Activated CD4-positive, alpha-beta T cell treated with anti-CD3 and anti-CD28 coated beads, Interleukin-2, amount 50 U/mL, for 16 hours (primary cell): ENCODE measurements around the gene FCHSD2.
A peak's percentile ranks its signal among the peaks of the same experiment; 100 is the strongest.

Source experiments
- DNase-seq: peaks from one replicate; pipeline ENCODE4 v3.0.0-alpha.2; 2020

The FCHSD2 gene

DNA sequence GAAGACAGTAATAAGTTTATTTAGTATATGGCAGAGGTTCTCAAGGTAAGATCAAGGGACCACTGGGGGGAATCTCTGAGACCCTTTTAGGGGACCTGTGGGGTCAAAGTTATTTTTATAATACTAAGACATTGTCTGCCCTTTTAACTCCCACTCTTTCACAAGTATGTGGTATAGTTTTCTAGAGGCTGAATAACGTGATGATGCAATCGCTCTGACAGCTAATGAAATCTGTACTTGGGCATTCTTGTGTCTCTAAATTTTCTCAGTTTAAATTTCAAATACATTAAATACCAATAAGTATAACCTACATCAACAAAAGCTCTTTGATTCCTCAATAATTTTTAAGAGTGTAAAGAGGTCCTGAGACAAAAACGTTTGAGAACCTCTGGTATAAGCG is 180.0 kb downstream of the FCHSD2 start:
- no peak for DNase-seq

- DNase-seq = no peak
These were observed 182.0 kb downstream of the FCHSD2 start for GRCh38 chr11:72959998-72960731.

- DNase-seq = no peak
These were observed 183.3 kb downstream of the FCHSD2 start for GRCh38 chr11:72958791-72959190.

- no peak for DNase-seq
These were observed 186.7 kb downstream of the FCHSD2 start for GRCh38 chr11:72955466-72955865.

DNA sequence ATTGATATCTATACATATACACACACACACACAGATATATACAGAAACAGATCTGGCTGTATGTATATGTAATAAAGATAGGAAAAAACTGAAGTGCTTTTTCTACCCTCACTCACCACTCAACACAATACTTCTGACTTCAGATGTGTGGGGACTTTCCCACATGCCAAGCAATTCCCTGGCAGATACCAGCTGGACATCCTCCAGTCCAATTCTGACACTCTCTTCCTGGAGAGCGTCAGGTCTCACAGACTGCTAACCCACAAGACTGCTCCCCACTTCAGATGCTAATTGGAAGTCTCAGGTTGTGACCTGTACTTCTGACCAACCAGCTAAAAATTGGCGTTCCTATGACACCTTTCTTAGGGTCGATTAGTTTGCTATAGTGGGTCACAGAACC is 187.3 kb downstream of the FCHSD2 start:
- DNase-seq = no peak

DNA sequence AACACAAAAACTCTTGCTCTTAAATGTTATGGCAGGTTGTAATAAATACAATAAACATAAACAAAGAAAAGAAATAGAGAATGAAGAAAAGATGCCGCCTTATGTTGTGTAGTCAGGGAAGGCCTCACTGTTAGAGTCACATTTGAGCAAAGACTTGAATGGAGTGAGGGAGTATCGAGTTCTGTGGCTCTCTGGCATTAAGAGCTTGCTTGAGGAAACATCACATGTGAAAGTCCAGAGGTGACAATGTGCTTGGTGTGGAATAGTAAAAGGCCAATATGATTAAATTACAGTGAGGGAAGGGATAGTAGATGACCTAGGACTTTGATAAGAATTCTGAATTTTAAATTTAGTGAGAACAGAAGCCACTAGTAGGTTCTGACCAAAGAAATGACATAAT is 188.5 kb downstream of the FCHSD2 start:
- no peak for DNase-seq

DNA sequence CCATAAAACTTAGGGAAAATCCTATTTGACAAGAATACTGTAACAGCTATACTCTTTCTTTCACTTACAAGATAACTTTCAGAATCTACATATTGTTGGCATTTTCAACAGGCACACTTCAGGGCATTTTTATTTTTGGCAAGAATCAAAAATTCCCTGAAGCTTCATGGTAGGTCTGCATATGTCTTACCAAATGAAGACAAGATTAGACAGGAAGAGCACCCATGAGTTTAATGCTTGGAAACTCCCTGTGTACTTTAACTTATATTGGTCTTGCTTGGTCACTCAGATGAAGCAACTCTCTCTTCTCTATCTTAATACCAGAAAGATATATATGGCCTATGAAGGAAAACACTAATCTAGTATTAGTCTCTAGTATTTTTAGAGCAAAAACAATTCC is 190.2 kb downstream of the FCHSD2 start:
- DNase-seq = no peak

GRCh38 chr11:72951193-72951592 is 190.9 kb downstream of the FCHSD2 start:
- DNase-seq = no peak

GRCh38 chr11:72950685-72951084 is 191.4 kb downstream of the FCHSD2 start:
- DNase-seq = no peak

DNA sequence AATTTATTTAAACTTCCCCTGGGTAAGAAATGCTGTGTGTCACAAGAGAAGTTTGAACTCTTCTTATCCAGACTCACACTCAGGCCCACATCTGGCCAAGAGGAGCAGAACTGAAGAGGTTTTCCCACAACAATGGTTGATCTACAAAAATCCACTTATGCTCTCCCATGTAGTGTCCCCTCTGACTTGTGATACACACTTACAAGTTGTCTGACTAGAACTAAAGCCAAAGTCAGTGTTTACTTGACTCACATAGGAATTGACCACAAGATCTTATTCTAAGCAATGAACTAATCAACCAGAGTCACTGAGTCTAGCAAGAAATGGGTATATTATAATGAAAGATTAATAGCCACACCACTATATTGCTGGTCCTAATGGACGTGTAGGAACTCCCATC is 194.9 kb downstream of the FCHSD2 start:
- no peak for DNase-seq

DNA sequence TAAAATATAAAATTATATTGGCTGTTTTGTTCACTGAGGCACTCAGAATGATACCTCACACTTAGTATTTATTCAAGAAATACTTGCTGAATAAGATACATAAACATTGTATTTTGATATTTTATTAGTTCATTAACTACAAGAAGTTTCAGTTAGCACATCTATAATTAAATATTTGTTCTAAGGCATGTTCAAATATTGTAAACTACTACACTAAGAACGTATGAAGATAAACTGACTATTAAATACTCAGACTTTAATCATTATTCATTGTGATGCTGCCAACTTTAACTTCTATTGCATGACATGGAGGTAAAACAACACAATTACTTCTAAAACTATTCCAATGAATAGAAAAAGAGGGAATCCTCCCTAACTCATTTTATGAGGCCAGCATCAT is 198.5 kb downstream of the FCHSD2 start:
- DNase-seq = no peak

- no peak for DNase-seq
These were observed 201.7 kb downstream of the FCHSD2 start for GRCh38 chr11:72940417-72940816.

- DNase-seq = no peak
These were observed 203.1 kb downstream of the FCHSD2 start for GRCh38 chr11:72939031-72939430.

DNA sequence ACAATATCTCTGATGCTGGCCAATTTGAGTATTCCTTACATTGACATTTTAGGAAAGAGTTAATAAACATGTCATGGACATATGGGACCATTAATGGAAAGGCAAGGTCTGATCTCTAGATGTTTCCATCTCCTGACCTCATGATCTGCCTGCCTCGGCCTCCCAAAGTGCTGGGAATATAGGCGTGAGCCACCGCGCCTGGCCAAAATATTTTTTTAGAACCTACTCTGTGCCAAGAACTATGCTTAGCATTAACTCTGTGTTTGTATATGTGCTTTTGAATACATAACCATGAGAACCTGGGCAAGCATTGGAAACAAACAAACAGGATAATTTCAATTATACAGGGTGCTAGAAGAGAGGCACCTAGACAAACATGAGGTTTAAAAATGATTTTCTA is 204.7 kb downstream of the FCHSD2 start:
- DNase-seq = no peak

DNA sequence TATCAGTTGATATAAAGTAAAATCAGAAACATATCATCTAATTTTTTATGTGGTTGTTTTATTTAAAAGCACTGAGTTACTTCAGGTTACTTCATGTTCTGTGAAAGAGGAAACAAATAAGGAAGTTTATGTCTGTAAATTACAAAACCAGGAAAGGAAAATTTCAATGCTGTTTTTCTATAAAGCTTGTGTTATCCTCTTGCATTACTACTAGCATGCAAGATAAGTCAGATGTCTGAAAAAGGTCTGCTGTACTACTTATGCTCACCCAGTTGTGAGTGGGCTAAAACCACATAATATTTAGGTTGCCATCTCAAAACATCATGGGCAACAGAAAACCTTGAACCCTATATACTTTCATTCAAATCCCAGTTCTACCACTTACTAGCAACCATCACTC is 206.4 kb downstream of the FCHSD2 start:
- DNase-seq = no peak

GRCh38 chr11:72932132-72932570 is 210.0 kb downstream of the FCHSD2 start:
- no peak for DNase-seq

GRCh38 chr11:72930008-72930407 is 212.1 kb downstream of the FCHSD2 start:
- DNase-seq = no peak

- DNase-seq = no peak
These were observed 212.9 kb downstream of the FCHSD2 start for GRCh38 chr11:72929256-72929655.

DNA sequence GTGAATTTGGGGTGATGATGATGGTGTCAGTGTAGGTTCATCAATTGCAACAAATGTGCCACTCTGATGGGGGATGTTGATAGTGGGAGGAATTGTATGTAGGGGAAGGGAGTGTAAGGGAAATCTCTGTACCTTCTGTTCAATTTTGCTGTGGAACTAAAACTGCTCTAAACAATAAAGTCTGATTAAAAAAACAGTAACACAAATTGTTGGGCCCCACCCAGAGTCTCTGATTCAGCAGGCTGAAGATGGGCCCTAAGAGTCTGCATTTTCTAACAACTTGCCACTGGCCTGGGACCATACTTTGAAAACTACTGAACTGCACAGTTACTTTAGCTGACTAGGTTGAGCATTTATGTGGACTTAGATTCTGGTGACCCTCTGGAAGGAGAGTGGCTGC is 214.7 kb downstream of the FCHSD2 start:
- no peak for DNase-seq

GRCh38 chr11:72926076-72926475 is 216.0 kb downstream of the FCHSD2 start:
- DNase-seq = no peak

GRCh38 chr11:72925656-72926055 is 216.5 kb downstream of the FCHSD2 start:
- no peak for DNase-seq

DNA sequence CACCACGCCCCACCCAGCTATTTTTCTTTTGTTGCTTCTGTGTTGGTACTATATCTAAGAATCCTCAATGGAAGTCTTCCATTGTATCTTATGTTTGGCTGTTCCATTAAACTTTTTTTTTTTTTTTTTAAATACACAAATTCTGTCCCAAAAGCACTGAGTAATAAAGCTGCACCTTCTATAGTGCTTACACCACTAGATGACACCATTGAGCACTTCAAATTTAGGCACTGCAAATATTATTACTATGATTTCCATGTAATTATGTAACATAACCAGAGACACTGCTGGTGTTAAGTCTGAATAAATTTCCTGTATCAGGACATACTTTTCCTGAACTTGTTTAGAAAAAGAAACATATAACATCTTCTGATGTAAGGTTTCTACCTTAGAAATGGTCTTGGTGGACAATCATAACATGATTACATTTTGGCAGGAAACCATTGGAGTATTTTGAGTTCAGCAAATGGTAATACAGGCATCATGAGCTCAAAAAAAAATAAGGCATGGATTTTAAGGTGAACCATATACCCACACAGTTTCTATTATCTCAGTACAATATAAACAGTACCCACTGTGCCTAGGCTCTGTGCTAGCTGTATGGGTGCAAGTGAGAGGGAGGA is 217.4 kb downstream of the FCHSD2 start:
- DNase-seq = peak; percentile 24

- no peak for DNase-seq
These were observed 220.9 kb downstream of the FCHSD2 start for GRCh38 chr11:72921028-72921716.

DNA sequence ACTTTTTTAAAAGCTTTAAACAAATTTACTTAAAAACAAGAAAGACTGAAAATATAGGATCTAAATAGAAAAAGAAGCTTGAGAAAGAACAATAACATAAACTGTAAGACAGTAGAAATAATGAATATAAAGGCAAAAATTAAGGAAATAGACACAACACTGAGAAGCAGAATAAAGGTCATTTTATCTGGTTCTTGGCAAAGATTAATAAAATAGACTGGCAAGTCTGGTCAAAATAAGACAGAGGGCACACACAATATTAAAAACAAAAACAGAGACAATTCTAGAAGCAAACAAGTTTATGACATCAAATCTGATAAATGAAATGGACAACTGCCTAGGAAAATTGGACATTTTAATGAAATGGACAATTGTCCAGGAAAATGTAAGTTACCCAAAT is 222.1 kb downstream of the FCHSD2 start:
- DNase-seq = no peak
